ENCODE results near the gene BAIAP2.
A peak's percentile ranks its signal among the peaks of the same experiment; 100 is the strongest.

BAIAP2 gene, protein sequence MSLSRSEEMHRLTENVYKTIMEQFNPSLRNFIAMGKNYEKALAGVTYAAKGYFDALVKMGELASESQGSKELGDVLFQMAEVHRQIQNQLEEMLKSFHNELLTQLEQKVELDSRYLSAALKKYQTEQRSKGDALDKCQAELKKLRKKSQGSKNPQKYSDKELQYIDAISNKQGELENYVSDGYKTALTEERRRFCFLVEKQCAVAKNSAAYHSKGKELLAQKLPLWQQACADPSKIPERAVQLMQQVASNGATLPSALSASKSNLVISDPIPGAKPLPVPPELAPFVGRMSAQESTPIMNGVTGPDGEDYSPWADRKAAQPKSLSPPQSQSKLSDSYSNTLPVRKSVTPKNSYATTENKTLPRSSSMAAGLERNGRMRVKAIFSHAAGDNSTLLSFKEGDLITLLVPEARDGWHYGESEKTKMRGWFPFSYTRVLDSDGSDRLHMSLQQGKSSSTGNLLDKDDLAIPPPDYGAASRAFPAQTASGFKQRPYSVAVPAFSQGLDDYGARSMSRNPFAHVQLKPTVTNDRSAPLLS

GRCh38 chr17:81034779-81035520 is at the start of gene BAIAP2:
Gene BAIAP2, plus strand, starts transcription at chr17:81035151. Its CDS starts 104 bp downstream, at chr17:81035255.
- peak; percentile 96 to 99 (median 98) for DNase-seq (ENCODE audit: low read depth in 4 of 4, low spot score in 1 of 4)

DNA sequence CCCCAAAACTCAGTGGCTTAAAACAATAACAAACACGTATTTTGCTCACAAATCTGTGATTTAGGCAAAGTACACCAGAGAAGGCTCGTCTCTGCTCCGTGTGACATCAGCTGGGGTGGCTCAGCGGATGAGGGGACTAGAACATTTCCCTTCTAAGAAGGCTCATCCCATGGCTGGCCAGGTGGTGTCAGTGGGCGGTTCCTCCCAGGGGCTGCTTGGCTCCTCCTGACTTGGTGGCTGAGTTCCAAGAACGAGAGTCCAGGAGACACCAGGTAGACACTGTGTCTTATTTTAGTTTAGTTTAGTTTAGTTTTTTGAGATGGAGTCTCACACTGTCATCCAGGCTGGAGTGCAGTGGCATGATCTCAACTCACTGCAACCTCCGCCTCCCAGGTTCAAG is 48.9 kb upstream of the BAIAP2 start:
- DNase-seq (ENCODE audit: low read depth in 4 of 4, low spot score in 1 of 4): no peak

GRCh38 chr17:80986816-80987475 is 48.0 kb upstream of the BAIAP2 start:
- DNase-seq (ENCODE audit: low read depth in 4 of 4, low spot score in 1 of 4): no peak

GRCh38 chr17:80987941-80988461 is 47.0 kb upstream of the BAIAP2 start:
- DNase-seq (ENCODE audit: low read depth in 4 of 4, low spot score in 1 of 4): no peak

- DNase-seq (ENCODE audit: low read depth in 4 of 4, low spot score in 1 of 4): no peak
These were observed 45.4 kb upstream of the BAIAP2 start for GRCh38 chr17:80989586-80989913.

DNA sequence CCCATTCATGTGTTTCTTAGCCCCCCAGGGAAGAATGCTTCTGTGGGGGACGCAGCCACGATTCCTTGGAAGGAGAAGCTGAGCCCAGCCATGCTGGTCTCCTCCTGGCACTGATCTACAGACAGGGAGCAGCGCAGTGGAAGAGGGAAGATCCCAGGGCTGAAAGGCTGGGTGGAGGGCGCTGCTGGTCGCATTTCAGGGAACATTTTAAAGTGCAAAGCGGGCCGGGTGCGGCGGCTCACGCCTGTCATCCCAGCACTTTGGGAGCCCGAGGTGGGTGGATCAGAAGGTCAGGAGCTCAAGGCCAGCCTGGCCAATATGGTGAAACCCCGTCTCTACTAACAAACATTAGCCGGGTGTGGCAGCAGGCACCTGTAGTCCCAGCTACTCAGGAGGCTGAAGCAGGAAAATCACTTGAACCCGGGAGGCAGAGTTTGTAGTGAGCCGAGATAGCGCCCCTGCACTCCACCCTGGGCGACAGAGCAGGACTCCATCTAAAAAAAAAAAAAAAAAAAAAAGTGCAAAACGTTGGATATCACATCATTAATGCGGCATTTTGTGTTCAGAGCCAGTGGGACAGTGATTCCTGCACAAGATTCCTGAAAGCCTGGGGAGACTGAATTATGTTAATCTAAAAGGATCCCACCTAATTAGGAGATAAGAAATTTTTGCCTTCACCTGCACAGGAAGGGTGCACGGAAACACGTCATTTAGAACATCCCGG is 43.9 kb upstream of the BAIAP2 start:
- no peak for DNase-seq (ENCODE audit: low read depth in 4 of 4, low spot score in 1 of 4)

DNA sequence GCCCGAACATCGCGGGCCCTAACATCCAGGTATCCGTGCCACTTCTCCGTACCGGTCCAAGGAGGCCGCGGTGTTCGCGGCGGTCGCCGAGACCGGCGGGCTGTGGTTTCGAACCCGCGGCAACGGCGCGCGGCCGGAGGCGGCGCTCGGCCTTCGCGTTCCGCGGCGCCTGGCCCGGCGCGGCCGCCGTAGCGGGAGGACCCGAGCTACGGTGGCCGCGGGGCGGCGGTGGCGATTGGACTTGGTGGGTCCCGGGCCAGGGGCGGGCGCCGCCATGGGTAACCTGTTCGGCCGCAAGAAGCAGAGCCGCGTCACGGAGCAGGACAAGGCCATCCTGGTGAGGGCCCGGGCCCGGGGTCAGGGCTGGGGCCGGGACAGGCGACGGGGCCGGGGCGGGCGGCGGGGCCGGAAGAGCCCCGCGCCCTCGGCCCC is 43.3 kb upstream of the BAIAP2 start, which contains the start of gene CHMP6:
Gene CHMP6, plus strand, starts transcription at position 197 of the 432 bp plus-strand sequence. Its CDS starts 78 bp downstream, at position 275.
- DNase-seq (ENCODE audit: low read depth in 4 of 4, low spot score in 1 of 4): peak; percentile 43 to 63 (median 56)

GRCh38 chr17:80992077-80992947 is 42.6 kb upstream of the BAIAP2 start:
- no peak for DNase-seq (ENCODE audit: low read depth in 4 of 4, low spot score in 1 of 4)

DNA sequence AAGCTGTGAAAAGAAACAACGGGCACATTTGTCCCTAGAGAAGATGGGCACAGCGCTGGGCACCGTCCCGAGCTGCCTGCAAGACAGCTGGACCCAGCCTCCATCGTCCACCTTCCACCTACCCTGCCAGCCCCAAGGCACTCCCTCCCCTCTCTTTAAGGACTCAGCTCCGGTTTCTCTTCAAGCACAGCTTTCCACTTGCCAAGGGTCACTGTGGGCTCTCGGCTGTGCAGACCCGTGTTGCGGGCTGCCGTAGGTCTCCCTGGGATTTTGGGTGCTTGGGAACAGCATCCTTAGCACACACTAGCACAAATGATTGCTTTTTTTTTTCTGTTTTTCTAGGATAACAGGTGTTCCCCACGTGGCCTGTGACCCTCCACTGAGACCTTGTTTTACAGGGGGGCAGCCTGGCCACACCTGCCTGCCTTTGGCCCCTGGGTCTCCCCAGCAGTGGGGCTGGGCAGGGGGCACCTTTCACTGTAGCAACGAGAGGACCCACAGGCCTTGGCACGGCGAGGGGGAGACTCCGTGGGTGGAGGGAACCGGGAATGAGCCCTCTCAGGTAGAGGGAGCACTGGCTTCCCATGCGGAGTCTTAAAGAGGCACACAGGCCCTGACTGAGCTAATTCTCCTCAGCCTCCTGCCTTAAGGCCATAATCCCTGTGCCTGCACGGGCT is 41.9 kb upstream of the BAIAP2 start:
- no peak for DNase-seq (ENCODE audit: low read depth in 4 of 4, low spot score in 1 of 4)

DNA sequence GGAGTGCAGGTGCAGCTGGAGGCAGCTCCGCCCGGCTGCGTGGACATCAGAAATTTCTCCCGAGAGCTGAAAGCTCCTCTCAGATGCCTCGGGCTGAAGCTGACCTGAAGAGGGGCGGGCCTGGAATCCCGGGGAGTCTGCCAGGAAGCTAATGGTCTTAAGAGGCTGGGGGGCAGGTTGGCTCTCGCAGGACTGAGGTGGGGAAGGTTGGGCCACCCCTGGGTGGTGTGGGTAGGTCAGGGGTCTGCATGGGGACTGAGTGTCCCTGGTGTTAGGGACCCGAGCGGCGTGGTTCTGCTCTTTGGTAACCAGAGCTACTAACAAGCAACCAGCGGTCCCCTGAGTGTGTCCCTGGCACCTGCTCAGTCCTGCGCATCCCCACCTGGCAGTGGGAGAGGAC is 39.8 kb upstream of the BAIAP2 start:
- no peak for DNase-seq (ENCODE audit: low read depth in 4 of 4, low spot score in 1 of 4)

DNA sequence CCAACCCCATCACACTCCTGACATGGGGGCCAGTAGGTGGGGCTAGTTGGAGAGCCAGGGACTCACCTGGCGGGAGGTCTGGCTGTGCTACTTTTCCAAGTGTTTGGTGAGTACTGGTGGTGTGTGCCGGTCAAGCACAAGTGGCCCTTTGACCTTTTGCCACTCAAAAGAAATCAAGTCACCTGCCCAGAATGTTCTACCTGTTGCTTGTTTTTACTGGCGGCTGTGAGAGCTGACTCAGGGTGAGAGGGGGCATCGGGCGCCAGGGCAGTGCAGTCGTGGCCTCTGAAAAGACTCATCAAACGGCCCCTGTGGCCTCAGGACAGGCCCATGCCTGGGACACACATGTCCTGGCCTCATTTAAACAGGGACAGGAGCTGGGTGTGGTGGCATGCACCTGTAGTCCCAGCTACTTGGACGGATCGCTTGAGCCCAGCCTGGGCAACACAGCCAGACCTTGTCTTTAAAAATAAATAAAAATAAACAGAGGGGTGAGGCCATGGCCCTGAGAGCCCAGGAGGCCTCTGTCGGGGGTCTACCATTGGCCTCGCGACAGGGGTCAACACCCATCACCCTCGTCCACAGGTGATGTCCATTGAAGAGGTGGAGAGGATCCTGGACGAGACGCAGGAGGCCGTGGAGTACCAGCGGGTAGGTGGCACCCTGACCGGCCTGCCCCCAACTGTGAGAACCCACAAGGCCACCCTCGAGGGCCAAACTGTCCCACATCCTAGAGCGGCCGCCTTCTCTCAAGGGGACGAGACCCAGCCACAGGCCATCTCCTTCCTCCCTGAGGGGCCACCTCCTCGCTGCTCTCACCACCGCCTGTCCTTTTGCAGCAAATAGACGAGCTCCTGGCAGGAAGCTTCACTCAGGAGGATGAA is 38.3 kb upstream of the BAIAP2 start:
- DNase-seq (ENCODE audit: low read depth in 4 of 4, low spot score in 1 of 4): no peak

GRCh38 chr17:80997424-80998117 is 37.4 kb upstream of the BAIAP2 start:
- no peak for DNase-seq (ENCODE audit: low read depth in 4 of 4, low spot score in 1 of 4)

- no peak for DNase-seq (ENCODE audit: low read depth in 4 of 4, low spot score in 1 of 4)
These were observed 36.7 kb upstream of the BAIAP2 start for GRCh38 chr17:80998118-80998747.

DNA sequence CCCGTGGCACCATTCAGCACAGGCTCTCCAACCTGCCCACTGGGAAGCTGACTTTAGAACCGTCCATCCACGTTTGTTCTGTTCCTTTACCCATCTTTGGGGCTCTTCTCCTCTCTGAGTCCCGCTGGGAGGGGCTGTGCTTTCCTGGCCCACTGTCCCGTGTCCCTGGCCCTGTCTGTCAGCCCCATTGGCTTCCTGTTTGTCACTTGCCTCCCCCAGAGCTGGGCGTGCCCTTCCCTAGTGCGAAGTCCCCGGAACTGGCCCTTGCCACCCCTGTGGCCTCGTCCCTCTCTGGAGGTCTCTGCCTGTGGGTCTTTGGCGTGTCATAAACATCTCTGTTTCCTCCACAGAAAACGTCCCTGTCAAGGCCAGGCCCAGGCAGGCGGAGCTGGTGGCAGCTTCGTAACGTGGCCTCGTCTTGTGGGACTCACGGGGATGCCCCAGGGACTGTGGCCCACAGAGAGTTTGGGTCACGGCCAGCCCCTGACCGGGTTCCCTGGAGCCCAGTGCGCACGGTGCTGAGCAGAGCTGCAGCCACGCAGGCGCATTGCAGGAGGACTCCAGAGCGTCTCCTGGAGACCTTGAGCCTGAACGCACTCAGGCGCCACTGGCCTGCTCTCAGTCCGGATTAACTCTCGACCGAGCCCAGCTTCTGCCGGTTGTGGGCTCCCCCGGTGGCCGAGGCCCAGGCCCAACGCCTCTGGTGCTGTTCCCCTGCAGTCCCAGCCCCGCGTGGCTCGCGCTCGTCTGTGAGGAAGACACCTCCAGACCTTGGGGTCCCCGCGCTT is 36.0 kb upstream of the BAIAP2 start:
- no peak for DNase-seq (ENCODE audit: low read depth in 4 of 4, low spot score in 1 of 4)

- DNase-seq (ENCODE audit: low read depth in 4 of 4, low spot score in 1 of 4): no peak
These were observed 35.2 kb upstream of the BAIAP2 start for GRCh38 chr17:80999536-81000333.

- DNase-seq (ENCODE audit: low read depth in 4 of 4, low spot score in 1 of 4): no peak
These were observed 34.7 kb upstream of the BAIAP2 start for GRCh38 chr17:81000334-81000630.
